Left colon (tissue), 2 donors: ENCODE measurements around the gene CCDC88B. TPM values are rescaled to one million over a fixed set of nuclear protein-coding genes. Genes with fewer than 3 reads are reported as not detected.
A peak's percentile ranks its signal among the peaks of the same experiment; 100 is the strongest.

Experiments
- ATAC-seq: fragments of 200-7000 bp; cut with Tn5 transposase; one replicate; pipeline ENCODE4 v1.9.1; 2020; ENCODE audit warnings: mild to moderate bottlenecking, moderate library complexity
- DNase-seq, 2 donors: peaks; one replicate each; pipeline ENCODE4 v3.0.0-alpha.2; 2020
- intact Hi-C, 2 donors: fragments of 100-400 bp; cut with DNase I in 1 of 2; cut with micrococcal nuclease in 1 of 2; formaldehyde crosslinking; loops; one replicate each; pipeline versions ENCODE4 v1.11.2 to v1.14.0; 2022; cut with DNase I, micrococcal nuclease
- total RNA-seq, 2 donors: library from RNA; stranded (reverse); fragmentation: NEBNext Ultra II Directional; extraction: Animal tissue kit (Norgen Biotek cat#: 25700); gene quantifications; one replicate each; pipeline ENCODE4 v1.2.1, GENCODE V29; 2021
- donor health status: DM: no; HTN: no; CAD: no.
- donor health status: DM: yes; HTN: yes; CAD: no.

CCDC88B gene
- total RNA-seq, 2 donors from 2014 or later, result 21.6 to 28.8 TPM

DNA sequence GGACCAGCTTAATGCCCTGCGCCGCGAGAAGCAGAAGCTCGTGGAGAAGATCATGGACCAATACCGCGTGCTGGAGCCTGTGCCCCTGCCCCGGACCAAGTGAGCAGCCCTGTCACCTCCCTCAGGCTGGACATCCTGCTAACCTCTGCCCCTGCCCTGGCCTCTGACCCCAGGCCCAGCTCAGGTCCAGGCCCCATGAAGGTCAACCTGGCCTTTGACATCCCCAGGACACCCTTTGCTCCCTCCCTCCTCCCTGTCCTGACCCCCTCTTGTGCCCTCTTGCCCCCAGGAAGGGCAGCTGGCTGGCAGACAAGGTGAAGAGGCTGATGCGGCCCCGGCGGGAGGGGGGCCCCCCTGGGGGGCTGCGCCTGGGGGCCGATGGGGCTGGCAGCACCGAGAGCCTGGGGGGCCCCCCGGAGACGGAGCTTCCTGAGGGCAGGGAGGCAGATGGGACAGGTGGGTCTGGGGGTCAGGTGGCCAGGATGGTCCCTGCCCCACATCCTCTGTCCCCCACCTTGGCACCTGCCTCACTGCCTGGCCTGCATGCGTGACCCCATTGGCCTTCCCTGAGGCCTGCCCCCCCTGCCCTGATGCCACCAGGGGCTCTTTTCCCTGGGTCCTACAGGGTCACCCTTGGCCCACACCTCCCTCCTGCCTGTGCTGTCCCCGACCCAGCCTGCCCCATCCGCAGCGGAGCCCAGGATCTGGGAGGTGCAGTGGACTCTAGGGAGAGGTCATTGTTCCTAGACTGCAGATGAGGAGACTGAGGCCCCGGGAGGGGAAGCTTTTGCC is 13.9 kb downstream of the CCDC88B start:
- intact Hi-C loops, result no loop called here
- no peak for DNase-seq
- ATAC-seq, result no peak

DNA sequence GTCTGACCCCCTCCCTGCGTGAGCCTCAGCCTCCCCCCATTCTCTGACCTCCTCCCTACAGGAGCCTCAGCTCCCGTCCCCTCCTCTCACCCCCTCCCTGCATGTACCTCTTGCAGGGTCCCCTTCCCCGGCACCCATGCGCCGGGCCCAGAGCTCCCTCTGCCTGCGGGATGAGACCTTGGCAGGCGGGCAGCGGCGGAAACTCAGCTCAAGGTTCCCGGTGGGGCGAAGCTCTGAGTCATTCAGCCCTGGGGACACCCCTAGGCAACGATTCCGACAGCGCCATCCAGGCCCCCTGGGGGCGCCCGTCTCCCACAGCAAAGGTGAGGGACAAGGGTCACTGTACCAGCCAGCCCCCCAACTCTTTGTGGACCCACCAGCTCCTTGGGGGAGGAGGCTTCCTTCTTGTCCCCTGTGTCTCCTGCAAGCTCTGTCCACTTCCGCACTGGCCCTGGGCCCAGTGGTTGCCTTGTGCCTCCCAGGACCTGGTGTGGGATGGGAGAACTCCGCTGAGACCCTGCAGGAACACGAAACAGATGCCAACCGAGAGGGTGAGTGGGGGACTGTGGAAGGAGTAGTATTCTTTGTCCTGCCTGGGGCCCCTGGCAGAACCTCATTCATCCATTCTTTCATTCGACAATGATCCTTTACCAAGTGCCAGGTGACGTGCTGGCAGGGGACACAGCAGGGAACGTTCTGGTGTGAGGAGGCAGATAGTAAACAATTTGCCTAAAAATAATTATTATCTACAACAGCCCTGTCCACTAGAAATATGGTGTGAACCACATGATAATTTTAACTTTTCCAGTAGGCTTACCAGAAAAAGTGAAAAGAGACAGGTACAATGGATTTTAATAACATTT is 15.3 kb downstream of the CCDC88B start:
- peak; percentile 67 for ATAC-seq
- intact Hi-C loops, result no loop called here
- peak; percentile 81 to 84 for DNase-seq

DNA sequence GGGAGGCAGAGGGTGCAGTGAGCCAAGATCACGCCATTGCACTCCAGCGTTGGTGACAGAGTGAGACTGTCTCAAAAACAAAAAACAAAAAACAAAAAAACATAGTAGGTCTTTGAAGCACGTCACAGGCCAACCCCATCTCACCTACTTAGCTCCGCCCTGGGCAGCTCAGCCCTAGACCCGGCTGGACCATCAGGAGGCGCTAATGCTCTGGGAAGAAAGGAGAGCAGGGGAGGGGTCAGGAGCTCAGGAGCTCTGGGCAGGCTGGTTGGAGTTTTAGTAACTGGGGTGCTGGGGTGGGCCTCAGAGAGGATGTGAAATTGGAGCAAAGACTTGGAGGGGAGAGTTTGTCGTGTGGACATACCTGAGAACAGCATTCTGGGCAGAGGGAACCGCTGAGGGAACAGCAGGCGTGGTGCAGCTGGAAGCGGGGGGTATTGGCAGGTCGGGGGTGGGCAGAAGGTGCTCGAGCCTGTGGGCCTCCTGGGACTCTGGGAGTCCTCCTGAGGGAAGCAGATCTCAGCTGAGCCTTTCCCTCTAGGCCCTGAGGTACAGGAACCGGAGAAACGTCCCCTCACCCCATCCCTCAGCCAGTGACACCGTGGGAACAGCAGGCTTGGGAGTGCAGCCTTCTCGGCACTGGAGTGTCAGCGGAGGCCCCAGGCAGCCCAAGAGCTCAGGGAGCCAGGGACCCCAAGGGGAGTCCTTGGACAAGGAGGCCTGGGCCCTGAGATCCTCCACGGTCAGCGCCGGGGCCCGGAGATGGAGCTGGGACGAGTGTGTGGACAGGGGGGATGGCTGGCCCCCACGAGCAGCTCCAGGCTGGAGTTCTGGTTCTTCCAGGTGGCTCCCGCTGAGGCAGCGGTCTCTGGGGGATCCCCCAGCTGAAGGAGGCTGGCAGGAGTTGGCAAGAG is 16.8 kb downstream of the CCDC88B start:
- peak in 1 of 2 donors; percentile 59 for DNase-seq
- no peak for ATAC-seq
- intact Hi-C loops, result no loop called here

DNA sequence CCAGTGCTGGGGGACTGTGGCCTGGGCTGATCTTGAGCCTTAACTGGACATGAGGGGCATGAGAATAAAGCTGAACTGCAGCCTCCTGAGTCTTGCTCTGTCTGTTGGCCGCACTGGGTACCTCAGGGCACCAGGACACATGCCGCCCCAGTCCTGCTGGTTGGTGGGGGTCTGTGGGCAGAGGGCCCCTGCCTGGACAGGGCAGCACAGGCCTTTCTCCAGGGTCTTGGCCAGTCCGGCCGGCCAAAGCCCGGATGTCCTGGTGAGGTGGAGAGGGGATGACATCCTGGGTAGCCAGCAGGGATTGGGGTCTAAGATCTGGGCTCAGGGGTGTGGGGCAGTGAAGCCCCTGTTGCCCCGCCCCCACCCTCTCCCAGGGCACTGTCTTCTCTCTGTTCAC is 17.4 kb downstream of the CCDC88B start:
- ATAC-seq, result no peak
- intact Hi-C loops, result no loop called here
- no peak for DNase-seq

DNA sequence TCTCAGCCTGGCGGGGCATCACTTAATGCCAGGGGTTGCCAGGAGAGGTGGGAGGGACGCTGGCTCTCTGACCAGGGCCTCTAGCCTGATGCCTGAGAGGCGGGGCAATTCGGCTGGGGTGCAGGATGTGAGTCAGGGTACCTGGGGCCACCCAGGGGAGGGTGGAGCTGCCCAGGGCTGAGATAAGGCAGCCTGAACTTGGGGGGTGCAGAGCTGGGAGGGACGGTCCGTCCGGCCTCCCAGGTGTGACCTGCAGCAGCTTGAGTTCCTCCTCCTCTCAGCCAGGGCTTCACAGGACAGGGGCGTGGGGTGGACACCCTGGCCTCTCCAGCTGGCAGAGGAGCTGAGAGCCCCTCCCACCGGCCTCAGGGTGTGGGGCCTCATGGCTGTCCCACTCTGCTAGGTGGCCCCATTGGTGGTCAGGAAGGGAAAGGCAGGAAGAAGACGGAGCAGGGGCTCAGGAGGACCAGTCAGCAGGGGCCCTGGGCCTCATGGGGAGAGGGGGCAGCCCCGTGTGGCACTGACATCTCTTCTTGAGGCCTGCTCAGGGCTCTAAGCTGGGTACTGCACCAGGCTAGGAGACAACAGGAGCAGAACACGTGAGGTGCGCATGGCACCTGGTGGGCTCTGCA is 18.0 kb downstream of the CCDC88B start:
- DNase-seq (peak in 1 of 2 donors; percentile 54), ATAC-seq (peak; percentile 2)
- intact Hi-C loops, result no loop called here

DNA sequence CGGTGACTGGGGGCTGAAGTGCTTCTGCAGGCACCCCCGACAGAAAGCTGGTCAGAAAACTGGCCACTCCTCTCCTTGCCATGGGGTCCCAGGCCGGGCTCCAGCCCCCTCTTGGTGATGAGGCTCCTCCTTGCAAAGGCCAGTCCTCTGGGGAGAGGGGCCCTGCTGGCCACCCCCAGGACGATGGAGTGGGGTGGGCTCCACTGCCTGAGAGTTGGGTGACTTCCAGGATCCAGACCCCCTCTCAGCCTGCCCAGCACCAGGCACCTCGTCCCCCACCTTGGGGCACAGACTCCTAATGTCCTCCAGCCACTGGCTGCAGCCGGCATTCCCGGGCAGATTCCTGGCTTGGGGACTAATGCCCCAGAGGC is 18.5 kb downstream of the CCDC88B start:
- intact Hi-C loops, result no loop called here
- peak; percentile 19 for ATAC-seq
- no peak for DNase-seq

DNA sequence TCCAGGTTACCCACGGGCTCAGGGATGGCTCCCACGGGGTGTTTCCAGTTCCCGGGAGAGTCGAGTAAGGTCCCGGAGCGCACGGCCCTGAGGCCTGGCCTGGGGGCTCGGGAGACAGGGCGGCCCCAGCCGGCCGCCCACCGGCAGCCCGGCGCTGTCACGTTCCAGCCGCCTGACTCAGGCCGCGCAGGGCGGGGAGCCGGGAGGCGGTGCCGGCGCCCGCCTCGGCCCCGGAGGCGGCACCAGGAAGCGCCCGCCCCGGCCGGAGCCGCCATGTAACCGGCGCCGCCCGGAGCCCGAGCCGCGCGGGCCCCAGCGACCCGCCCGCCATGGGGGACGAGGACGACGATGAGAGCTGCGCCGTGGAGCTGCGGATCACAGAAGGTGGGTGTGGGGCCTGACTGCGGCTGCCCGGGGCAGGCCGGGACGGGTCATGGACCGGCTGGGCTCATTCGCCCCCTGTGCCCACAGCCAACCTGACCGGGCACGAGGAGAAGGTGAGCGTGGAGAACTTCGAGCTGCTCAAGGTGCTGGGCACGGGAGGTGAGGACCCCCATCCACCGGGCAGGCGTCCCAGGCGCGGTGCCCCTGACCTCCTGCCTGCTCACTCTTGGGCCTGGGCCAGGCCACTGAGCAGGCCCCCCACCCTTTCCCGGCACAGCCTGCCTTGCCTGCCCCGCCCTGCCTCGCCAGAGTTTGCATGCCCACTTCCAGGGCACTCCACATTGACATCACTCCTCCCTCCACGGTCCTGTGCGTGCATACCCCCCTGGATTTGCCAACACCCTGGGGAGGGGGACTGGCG is 19.1 kb downstream of the CCDC88B start, which contains the start of gene RPS6KA4:
TSS of gene RPS6KA4 (plus strand) at position 256 of the 805 bp plus-strand sequence. CDS start at position 330, 74 bp downstream.
- peak in 1 of 2 donors; percentile 72 for DNase-seq
- peak; percentile 79 for ATAC-seq
- intact Hi-C loops, result no loop called here

DNA sequence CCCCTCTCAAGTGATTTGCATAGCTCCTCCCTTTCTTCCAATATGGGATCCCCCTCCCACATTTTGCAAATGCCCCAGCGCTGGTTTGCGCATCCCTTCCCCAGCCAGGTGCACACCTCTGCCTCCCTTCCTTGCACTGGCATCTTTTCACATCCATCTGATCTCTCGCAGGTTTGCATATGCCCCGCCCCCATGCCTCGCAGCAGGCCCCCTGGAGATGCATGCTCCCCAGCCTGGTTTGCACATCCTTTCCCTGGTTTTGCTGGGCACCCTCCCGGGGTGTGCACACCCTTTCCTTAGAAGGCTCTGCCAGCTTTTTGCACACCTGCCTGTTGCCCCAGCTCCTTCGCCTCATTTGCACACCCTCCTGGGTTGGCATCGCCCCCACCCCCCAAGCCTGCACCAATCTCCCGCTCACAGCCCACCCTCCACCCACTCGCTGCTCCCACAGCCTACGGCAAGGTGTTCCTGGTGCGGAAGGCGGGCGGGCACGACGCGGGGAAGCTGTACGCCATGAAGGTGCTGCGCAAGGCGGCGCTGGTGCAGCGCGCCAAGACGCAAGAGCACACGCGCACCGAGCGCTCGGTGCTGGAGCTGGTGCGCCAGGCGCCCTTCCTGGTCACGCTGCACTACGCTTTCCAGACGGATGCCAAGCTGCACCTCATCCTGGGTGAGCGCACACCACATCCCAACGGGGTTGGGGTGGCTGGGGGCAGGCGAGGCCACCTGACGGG is 19.9 kb downstream of the CCDC88B start:
- DNase-seq (no peak), ATAC-seq (peak; percentile 8)
- intact Hi-C loops, result no loop called here

DNA sequence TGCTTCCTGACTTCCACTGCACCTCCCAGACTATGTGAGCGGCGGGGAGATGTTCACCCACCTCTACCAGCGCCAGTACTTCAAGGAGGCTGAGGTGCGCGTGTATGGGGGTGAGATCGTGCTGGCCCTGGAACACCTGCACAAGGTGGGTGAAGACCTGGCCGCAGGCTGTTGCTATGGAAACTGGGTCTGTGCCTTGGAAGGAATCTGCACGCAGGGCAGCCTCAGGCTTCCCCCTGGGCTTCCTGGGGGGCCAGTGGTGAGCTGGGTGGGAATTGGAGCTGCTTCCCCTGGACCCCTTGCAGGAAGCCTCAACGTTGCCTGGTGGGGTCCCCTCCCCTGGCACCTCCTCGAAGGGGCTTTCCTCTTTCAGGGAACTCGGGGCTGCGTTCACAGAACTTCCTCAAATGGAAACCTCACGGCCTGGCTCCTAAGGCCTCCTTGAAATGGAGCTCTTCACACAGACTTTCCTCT is 20.5 kb downstream of the CCDC88B start:
- intact Hi-C loops, result no loop called here
- DNase-seq, result no peak
- ATAC-seq, result no peak

DNA sequence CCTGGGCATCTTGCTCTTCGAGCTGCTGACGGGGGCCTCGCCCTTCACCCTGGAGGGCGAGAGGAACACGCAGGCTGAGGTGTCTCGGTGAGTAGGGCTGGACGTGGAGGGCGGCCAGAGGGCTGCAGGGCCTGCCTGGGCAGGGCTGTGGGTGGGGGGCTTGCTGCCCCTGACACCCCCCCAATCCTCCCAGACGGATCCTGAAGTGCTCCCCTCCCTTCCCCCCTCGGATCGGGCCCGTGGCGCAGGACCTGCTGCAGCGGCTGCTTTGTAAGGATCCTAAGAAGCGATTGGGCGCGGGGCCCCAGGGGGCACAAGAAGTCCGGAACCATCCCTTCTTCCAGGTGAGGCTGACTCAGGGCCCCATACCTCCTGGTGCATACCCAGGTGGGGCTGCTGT is 21.7 kb downstream of the CCDC88B start:
- intact Hi-C loops, result no loop called here
- DNase-seq (no peak), ATAC-seq (no peak)

DNA sequence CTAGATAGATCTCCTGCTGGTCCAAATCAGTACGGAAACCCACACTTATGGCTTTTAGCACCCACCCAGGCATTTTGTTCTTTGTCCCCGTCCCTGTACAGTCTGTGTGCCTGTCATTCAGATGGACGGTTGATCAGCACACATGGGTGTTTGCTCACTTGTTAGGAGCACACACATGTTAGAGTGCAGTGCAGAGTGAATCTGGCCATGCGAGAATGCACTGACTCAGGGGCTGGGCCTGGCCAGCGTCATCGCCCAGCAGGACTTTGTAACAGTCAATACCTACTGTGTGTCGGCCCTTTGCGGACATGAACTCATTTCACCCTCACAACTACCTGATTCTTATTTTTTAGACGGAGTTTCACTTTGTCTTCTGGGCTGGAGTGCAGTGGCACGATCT is 22.3 kb downstream of the CCDC88B start:
- intact Hi-C loops, result no loop called here
- DNase-seq (no peak), ATAC-seq (no peak)

DNA sequence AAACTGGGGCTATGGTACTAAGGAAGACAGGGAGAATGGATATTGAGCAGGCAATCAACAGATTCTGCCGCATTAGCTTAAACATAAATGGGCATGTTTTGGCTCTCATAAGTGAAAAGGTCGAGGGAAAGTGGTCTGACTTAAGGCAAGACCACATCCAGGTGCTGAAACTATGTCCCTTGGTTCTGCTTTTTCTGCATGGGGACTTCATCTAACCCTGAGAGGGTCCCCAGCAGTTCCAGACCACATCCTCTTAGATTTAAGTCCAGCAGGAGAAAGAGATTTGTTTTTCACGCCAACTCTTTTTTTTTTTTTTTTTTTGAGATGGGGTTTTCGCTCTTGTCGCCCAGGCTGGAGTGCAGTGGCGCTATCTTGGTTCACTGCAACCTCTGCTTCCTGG is 24.4 kb downstream of the CCDC88B start:
- ATAC-seq, result no peak
- intact Hi-C loops, result no loop called here

DNA sequence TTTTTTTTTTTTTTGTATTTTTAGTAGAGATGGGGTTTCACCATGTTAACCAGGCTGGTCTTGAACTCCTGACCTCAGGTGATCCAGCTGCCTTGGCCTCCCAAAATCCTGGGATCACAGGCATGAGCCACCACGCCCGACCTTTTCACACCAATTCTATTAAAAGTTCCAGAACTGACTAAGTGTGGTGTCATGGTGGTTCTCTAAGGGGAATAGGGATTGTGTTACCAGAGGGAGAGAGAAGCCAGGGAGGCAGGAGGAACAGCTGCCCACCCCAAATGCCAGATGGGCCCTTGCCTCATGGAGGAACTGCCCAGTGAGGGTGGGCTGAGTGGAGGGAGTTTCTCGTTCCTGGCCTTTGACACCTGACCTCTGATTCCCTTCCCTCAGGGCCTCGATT is 24.9 kb downstream of the CCDC88B start:
- DNase-seq (no peak), ATAC-seq (no peak)
- intact Hi-C loops, result no loop called here

More for the DNA sequence above, 24.4 kb downstream of the CCDC88B start:
- no peak for DNase-seq

DNA sequence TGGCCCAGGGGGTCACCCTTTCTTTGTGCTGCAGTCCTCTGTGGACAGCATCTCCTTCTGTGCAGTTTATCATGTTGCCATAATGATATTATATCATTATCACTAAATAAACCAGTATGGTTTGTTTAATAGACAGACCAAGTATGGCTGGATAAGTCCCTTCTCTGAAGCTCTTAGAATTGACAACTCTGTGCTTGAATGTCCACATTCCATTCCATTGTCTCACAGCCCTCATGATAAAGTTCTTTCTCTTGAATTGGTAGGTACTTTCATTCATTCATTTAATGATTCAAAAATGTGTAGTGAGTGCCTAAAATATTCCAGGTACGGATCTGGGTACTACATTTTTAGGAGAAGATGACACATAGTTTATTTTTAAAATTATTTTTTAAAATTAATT is 26.7 kb downstream of the CCDC88B start:
- DNase-seq, result no peak
- intact Hi-C loops, result no loop called here
- no peak for ATAC-seq

DNA sequence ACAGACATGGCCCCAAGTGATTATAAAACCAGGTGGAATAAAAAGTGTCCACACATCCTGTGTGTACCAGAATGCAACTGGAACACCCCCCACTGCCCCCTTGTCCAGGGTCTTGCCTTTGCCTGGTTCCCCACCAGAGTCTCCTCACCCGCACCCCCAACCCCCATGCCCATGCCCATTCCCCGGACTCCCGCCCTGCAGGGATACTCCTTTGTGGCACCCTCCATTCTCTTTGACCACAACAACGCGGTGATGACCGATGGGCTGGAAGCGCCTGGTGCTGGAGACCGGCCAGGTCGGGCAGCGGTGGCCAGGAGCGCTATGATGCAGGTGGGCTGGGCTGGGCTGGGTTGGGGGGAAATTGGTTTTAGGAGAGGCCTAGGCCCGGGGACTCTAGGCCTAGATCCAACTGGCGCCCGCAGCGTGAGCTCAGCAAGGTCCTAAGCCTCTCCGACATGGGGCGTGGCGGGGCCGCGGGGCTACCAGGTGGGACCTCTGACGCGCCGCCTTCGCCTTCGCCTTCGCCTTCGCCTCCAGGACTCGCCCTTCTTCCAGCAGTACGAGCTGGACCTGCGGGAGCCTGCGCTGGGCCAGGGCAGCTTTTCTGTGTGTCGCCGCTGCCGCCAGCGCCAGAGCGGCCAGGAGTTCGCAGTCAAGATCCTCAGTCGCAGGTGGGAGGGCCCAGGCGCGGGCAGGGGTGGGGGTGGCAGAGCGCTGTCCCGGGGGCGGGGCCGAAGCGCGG is 28.1 kb downstream of the CCDC88B start:
- ATAC-seq (no peak), DNase-seq (no peak)
- intact Hi-C loops, result no loop called here

DNA sequence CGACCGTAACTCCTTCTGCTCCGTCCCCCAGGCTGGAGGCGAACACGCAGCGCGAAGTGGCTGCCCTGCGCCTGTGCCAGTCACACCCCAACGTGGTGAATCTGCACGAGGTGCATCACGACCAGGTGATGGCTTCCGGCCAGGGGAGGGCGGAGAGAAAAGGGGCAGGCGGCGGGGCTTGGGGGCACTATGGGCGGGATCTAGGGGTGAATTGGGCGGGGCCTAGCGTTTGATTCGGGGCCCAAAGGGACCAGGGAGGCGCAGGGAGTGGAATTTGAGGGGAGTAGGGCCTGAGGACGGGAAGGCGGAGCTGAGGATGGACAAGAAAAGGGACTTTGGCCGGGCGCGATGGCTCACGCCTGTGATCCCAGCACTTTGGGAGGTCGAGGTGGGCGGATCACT is 28.7 kb downstream of the CCDC88B start:
- intact Hi-C loops, result no loop called here
- DNase-seq (no peak), ATAC-seq (no peak)
